Pancreas (tissue), 10 donors: ENCODE results near the gene ZNF106. TPM values are rescaled to one million over a fixed set of nuclear protein-coding genes. Genes with fewer than 3 reads are reported as not detected.

Experiments used
- ATAC-seq, 4 donors: fragments of 200-7000 bp; cut with Tn5 transposase; one replicate each; pipeline versions ENCODE4 v1.8.0 to v1.9.1; 2020; ENCODE audit warnings: mild to moderate bottlenecking in 4 of 4, moderate library complexity in 4 of 4
- DNase-seq, 6 donors: peaks; one replicate each; pipeline ENCODE4 v3.0.0-alpha.2; 2020
- FAIRE-seq: peaks from 2 replicates; lab custom pipeline; 2012; peaks lifted over from hg19 to GRCh38; lab: Jason Lieb, UNC
- H3K27ac ChIP-seq, 4 donors: fragments of 200-600 bp; sonication (generic); 1 replicate in 3 of 4; 2 replicates in 1 of 4; pipeline versions ENCODE4 v1.5.0 to v1.8.0; 2020
- H3K27me3 ChIP-seq, 4 donors: fragments of 200-600 bp; one replicate each; pipeline ENCODE4 v1.8.0; 2021
- H3K36me3 ChIP-seq, 3 donors: fragments of 200-600 bp; sonication (generic) in 1 of 3; one replicate each; pipeline versions ENCODE4 v1.5.0 to v1.8.0; 2020 to 2021
- H3K4me1 ChIP-seq, 3 donors: fragments of 200-600 bp; one replicate each; pipeline ENCODE4 v1.8.0; 2021
- H3K4me3 ChIP-seq, 4 donors: fragments of 200-600 bp; sonication (generic) in 2 of 4; one replicate each; pipeline versions ENCODE4 v1.5.0 to v1.8.0; 2020 to 2021
- H3K9me3 ChIP-seq, 4 donors: fragments of 200-600 bp; one replicate each; pipeline ENCODE4 v1.8.0; 2021
- CTCF ChIP-seq, 4 donors: fragments of 200-600 bp; sonication (generic) in 3 of 4; IDR thresholded peaks; one replicate each; pipeline versions ENCODE4 v1.5.0 to v1.8.0; 2021; ENCODE audit warnings: antibody characterized with exemption in 4 of 4
- WGBS, 2 donors: extraction: QIAGEN DNeasy Blood & Tissue Kit; methylation state at CpG; one replicate each; pipeline ENCODE4 v1.1.7; 2013; 5-methylcytosine and 5-hydroxymethylcytosine counted together
- intact Hi-C, 3 donors: fragments of 100-400 bp; cut with DNase I; formaldehyde crosslinking; loops; one replicate each; pipeline versions ENCODE4 v1.11.1 to v1.14.2; 2022
- polyA plus RNA-seq, 2 donors: library from polyadenylated mRNA; stranded (reverse); fragments of 200-250 nt; gene quantifications; one replicate each; pipeline ENCODE4 v1.2.3, GENCODE V29; 2013
- total RNA-seq, 6 donors: library from RNA; stranded (reverse); fragmentation: NEBNext Ultra II Directional in 4 of 6; extraction: Animal tissue kit (Norgen Biotek cat#: 25700) in 4 of 6; gene quantifications; one replicate each; pipeline versions ENCODE4 v1.2.1 to v1.2.4, GENCODE V29; 2021 to 2023
- donor health status: healthy with polysubstance abuse.
- donor health status: DM: no; HTN: no; CAD: no; lungs with moderate emphysema.
- donor health status: DM: no; HTN: no; CAD: no.
- donor health status: control.
- donor health status: control.
- donor health status: Bipolar disorder and iron deficiency.
- donor health status: DM: yes; HTN: yes; CAD: no.
- donor health status: DM: no; HTN: no; CAD: no.
- donor health status: DM: no; HTN: no; CAD: no.
- donor health status: DM: yes; HTN: yes; CAD: no.

The ZNF106 gene
- total and polyA plus RNA-seq, 8 donors: 4.3 to 38.4 (median 17.5) TPM

DNA sequence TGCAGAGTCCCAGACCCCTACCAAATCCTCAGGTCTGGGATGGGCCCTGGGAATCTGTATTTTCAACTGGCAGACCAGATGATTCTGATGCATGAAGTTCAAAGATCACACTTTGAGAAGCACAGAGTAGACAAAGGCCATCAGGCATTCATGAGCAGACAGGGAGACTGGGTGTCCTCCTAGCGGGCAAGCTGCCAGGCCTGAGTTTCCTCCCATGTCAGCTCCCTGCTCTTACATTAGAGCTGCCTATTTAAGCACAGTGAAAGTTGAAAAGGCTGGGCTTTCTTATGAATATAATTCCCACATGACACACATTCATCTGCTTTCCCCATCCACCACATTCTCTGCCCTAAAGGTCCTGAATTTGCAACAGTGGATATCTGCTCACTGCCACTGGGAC, 117.7 kb downstream of the ZNF106 start:
- Histone ChIP-seq H3K9me3 (peaks cover 0 to 4% (median 0%) of the 10 kb centered on the region in 4 donors), H3K4me3 (no peak overlapping the region), H3K27me3 (no peaks in the 10 kb centered on the region), H3K36me3 (no peaks in the 10 kb centered on the region), H3K27ac (no peak overlapping the region), H3K4me1 (no peaks in the 10 kb centered on the region)
- FAIRE-seq: no peak
- TF ChIP-seq CTCF (IDR thresholded peaks at IDR 0.05): no peak
- ATAC-seq: no peak
- DNase-seq: peak in 1 of 6 donors; percentile 24
- intact Hi-C loops: no loop called here
- 73 to 86% methylated on average over 1 of the region's 1 CpG for WGBS, 2 donors

DNA sequence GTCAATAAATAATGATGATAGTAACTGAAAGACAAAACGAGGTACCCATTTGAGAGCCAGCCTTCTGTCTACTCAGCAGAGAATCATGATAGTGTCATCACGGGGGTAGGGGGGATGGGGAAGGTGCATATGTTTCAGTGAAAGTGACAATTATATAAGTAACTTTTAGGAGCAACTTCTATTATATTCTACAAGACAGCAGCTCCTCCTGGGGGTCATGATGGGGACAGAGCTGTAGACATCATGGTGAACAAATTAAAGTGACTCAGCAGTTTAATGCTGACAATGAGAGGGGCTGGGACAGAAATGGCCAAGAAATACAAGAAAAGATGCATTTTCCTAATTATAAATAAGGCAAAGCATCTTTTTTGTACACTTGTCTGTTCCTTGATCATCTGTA, 119.8 kb downstream of the ZNF106 start:
- Histone ChIP-seq H3K27ac (no peak overlapping the region), H3K36me3 (no peaks in the 10 kb centered on the region), H3K9me3 (no peaks in the 10 kb centered on the region), H3K4me1 (no peaks in the 10 kb centered on the region), H3K4me3 (no peak overlapping the region), H3K27me3 (no peaks in the 10 kb centered on the region)
- intact Hi-C loops: no loop called here
- DNase-seq: no peak
- TF ChIP-seq CTCF (IDR thresholded peaks at IDR 0.05): no peak
- no peak for FAIRE-seq
- 51 to 58% methylated on average over 2 of the region's 2 CpGs for WGBS, 2 donors
- ATAC-seq: no peak

- no peaks in the 10 kb centered on the region for H3K27me3 ChIP-seq
- no peaks in the 10 kb centered on the region for H3K4me1 ChIP-seq
- no peak overlapping the region for H3K4me3 ChIP-seq
- no peak for DNase-seq
- H3K9me3 ChIP-seq: no peaks in the 10 kb centered on the region
- no peaks in the 10 kb centered on the region for H3K36me3 ChIP-seq
- TF ChIP-seq CTCF (IDR thresholded peaks at IDR 0.05): no peak
- ATAC-seq: no peak
- H3K27ac ChIP-seq: no peak overlapping the region
- WGBS, 2 donors: 65 to 66% methylated on average over 3 of the region's 3 CpGs
- no peak for FAIRE-seq
- intact Hi-C loops: no loop called here
These were observed 122.8 kb downstream of the ZNF106 start for GRCh38 chr15:42368096-42368495.

DNA sequence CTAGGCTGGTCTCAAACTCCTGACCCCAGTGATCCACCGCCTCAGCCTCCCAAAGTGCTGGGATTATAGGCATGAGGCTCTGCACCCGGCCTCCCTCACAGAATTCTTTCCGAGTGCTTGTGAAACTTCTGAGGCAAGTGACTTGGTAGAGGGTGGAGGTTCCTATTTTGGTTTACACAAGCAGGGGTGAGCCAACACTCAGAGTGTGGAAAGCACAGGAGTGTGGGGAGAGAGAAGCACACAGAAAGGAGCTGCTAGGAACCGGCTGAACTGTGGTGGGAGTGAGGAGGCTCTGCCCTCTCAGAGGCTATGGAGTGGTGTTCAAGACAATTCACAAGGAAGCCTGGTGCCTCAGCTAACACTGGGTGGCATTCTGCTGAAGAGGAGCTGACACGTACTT, 123.9 kb downstream of the ZNF106 start:
- no peak for FAIRE-seq
- no peaks in the 10 kb centered on the region for H3K4me1 ChIP-seq
- H3K36me3 ChIP-seq: no peaks in the 10 kb centered on the region
- 79 to 94% methylated on average over 5 of the region's 5 CpGs for WGBS, 2 donors
- DNase-seq: no peak
- no peak for TF ChIP-seq CTCF (IDR thresholded peaks at IDR 0.05)
- ATAC-seq: peak in 1 of 4 donors; percentile 63
- no peak overlapping the region for H3K27ac ChIP-seq
- no peaks in the 10 kb centered on the region for H3K27me3 ChIP-seq
- H3K4me3 ChIP-seq: no peak overlapping the region
- intact Hi-C loops: no loop called here
- no peaks in the 10 kb centered on the region for H3K9me3 ChIP-seq

DNA sequence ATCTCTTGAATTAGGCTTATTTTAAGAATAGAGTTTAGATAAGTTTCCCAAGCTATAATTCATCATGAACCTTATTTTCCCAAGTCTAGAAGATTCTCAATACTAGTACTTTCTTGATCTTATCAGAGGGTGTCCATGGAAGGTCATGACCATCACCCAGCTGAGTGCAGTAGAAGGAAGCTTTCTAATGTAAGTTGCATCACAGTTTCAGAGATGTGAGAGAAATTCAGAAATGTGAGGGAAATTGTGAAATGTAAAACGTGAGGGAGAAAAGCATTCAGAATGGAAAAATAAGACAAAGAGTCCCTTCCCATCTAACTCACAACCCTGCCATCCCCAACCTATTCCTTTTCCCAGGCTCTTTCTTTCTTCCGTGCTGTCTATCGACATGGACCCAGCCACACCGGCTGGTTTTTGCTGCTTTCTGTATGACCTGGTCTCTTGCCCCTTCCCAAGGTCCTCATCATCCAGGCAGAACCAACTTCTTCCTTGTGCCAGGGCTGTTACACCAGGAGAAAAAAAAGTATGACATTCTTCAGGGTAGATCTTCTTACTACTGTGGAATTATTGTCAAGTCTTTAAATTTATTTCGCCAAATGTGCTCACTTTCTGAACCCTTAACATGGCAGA, 124.9 kb downstream of the ZNF106 start:
- WGBS, 2 donors: 89 to 90% methylated on average over 5 of the region's 5 CpGs
- H3K36me3 ChIP-seq: no peaks in the 10 kb centered on the region
- H3K4me3 ChIP-seq: no peak overlapping the region
- FAIRE-seq (no peak), DNase-seq (no peak), ATAC-seq (no peak)
- H3K27me3 ChIP-seq: no peaks in the 10 kb centered on the region
- no peak for TF ChIP-seq CTCF (IDR thresholded peaks at IDR 0.05)
- intact Hi-C loops: no loop called here
- H3K27ac ChIP-seq: no peak overlapping the region
- H3K9me3 ChIP-seq: no peaks in the 10 kb centered on the region
- no peaks in the 10 kb centered on the region for H3K4me1 ChIP-seq
